ENCODE data around the gene BANP.
"Not testable (repeated sequence)": the region's sequence is repeated elsewhere in the genome, so short reads cannot be mapped to it uniquely, and the experiment has no call there.

BANP gene

GRCh38 chr16:87992142-87992541, 40.9 kb downstream of the BANP start:
- not testable (repeated sequence) for H3K4me1 ChIP-seq (ENCODE audit: control insufficient read depth in 1 of 2, insufficient read depth in 2 of 2, low read length in 2 of 2); H3K27ac ChIP-seq (ENCODE audit: low read depth, low read length); H3K9ac ChIP-seq (ENCODE audit: low read depth in 1 of 2, low read length in 2 of 2); H3K27me3 ChIP-seq (ENCODE audit: control insufficient read depth in 1 of 2, insufficient read depth in 2 of 2, low read length in 2 of 2); H3K4me3 ChIP-seq (ENCODE audit: low read depth in 1 of 2, low read length in 2 of 2); H3K9me3 ChIP-seq (ENCODE audit: control insufficient read depth in 1 of 2, low read length in 2 of 2)
- H3K36me3 ChIP-seq (ENCODE audit: control insufficient read depth in 1 of 2, insufficient read depth in 2 of 2, low read length in 2 of 2) = peaks cover 0 to 25% of the 10 kb centered on the region in 2 donors

GRCh38 chr16:87993901-87994300, 42.7 kb downstream of the BANP start:
- Histone ChIP-seq H3K9me3 (ENCODE audit: control insufficient read depth in 1 of 2, low read length in 2 of 2) (no peaks in the 10 kb centered on the region), H3K27me3 (ENCODE audit: control insufficient read depth in 1 of 2, insufficient read depth in 2 of 2, low read length in 2 of 2) (no peaks in the 10 kb centered on the region), H3K36me3 (ENCODE audit: control insufficient read depth in 1 of 2, insufficient read depth in 2 of 2, low read length in 2 of 2) (peaks cover 0 to 35% of the 10 kb centered on the region in 2 donors), H3K27ac (ENCODE audit: low read depth, low read length) (no peak overlapping the region), H3K4me1 (ENCODE audit: control insufficient read depth in 1 of 2, insufficient read depth in 2 of 2, low read length in 2 of 2) (no peaks in the 10 kb centered on the region), H3K4me3 (ENCODE audit: low read depth in 1 of 2, low read length in 2 of 2) (no peak overlapping the region), H3K9ac (ENCODE audit: low read depth in 1 of 2, low read length in 2 of 2) (no peak overlapping the region)

GRCh38 chr16:87995644-87996043, 44.4 kb downstream of the BANP start:
- H3K9me3 ChIP-seq (ENCODE audit: control insufficient read depth in 1 of 2, low read length in 2 of 2) = no peaks in the 10 kb centered on the region
- H3K27me3 ChIP-seq (ENCODE audit: control insufficient read depth in 1 of 2, insufficient read depth in 2 of 2, low read length in 2 of 2) = no peaks in the 10 kb centered on the region
- no peak overlapping the region for H3K9ac ChIP-seq (ENCODE audit: low read depth in 1 of 2, low read length in 2 of 2)
- no peak overlapping the region for H3K27ac ChIP-seq (ENCODE audit: low read depth, low read length)
- H3K4me1 ChIP-seq (ENCODE audit: control insufficient read depth in 1 of 2, insufficient read depth in 2 of 2, low read length in 2 of 2) = no peaks in the 10 kb centered on the region
- H3K36me3 ChIP-seq (ENCODE audit: control insufficient read depth in 1 of 2, insufficient read depth in 2 of 2, low read length in 2 of 2) = peaks cover 0 to 35% of the 10 kb centered on the region in 2 donors
- H3K4me3 ChIP-seq (ENCODE audit: low read depth in 1 of 2, low read length in 2 of 2) = no peak overlapping the region

- H3K36me3 ChIP-seq (ENCODE audit: control insufficient read depth in 1 of 2, insufficient read depth in 2 of 2, low read length in 2 of 2) = peaks cover 0 to 42% of the 10 kb centered on the region in 2 donors
- no peaks in the 10 kb centered on the region for H3K9me3 ChIP-seq (ENCODE audit: control insufficient read depth in 1 of 2, low read length in 2 of 2)
- H3K9ac ChIP-seq (ENCODE audit: low read depth in 1 of 2, low read length in 2 of 2) = no peak overlapping the region
- H3K4me1 ChIP-seq (ENCODE audit: control insufficient read depth in 1 of 2, insufficient read depth in 2 of 2, low read length in 2 of 2) = no peaks in the 10 kb centered on the region
- no peaks in the 10 kb centered on the region for H3K27me3 ChIP-seq (ENCODE audit: control insufficient read depth in 1 of 2, insufficient read depth in 2 of 2, low read length in 2 of 2)
- no peak overlapping the region for H3K4me3 ChIP-seq (ENCODE audit: low read depth in 1 of 2, low read length in 2 of 2)
- H3K27ac ChIP-seq (ENCODE audit: low read depth, low read length) = no peak overlapping the region
These were observed 46.0 kb downstream of the BANP start for GRCh38 chr16:87996962-87997880.

GRCh38 chr16:87998184-87998793, 47.1 kb downstream of the BANP start:
- not testable (repeated sequence) for H3K4me3 ChIP-seq (ENCODE audit: low read depth in 1 of 2, low read length in 2 of 2); H3K27ac ChIP-seq (ENCODE audit: low read depth, low read length); H3K9ac ChIP-seq (ENCODE audit: low read depth in 1 of 2, low read length in 2 of 2); H3K27me3 ChIP-seq (ENCODE audit: control insufficient read depth in 1 of 2, insufficient read depth in 2 of 2, low read length in 2 of 2); H3K9me3 ChIP-seq (ENCODE audit: control insufficient read depth in 1 of 2, low read length in 2 of 2); H3K4me1 ChIP-seq (ENCODE audit: control insufficient read depth in 1 of 2, insufficient read depth in 2 of 2, low read length in 2 of 2)
- H3K36me3 ChIP-seq (ENCODE audit: control insufficient read depth in 1 of 2, insufficient read depth in 2 of 2, low read length in 2 of 2) = peaks cover 0 to 41% of the 10 kb centered on the region in 2 donors

- not testable (repeated sequence) for H3K4me1 ChIP-seq (ENCODE audit: control insufficient read depth in 1 of 2, insufficient read depth in 2 of 2, low read length in 2 of 2); H3K27ac ChIP-seq (ENCODE audit: low read depth, low read length); H3K4me3 ChIP-seq (ENCODE audit: low read depth in 1 of 2, low read length in 2 of 2); H3K9me3 ChIP-seq (ENCODE audit: control insufficient read depth in 1 of 2, low read length in 2 of 2); H3K9ac ChIP-seq (ENCODE audit: low read depth in 1 of 2, low read length in 2 of 2); H3K27me3 ChIP-seq (ENCODE audit: control insufficient read depth in 1 of 2, insufficient read depth in 2 of 2, low read length in 2 of 2)
- H3K36me3 ChIP-seq (ENCODE audit: control insufficient read depth in 1 of 2, insufficient read depth in 2 of 2, low read length in 2 of 2) = peaks cover 0 to 41% of the 10 kb centered on the region in 2 donors
These were observed 47.8 kb downstream of the BANP start for GRCh38 chr16:87998992-87999391.

GRCh38 chr16:88002211-88002610, 51.0 kb downstream of the BANP start:
- no peak overlapping the region for H3K9ac ChIP-seq (ENCODE audit: low read depth in 1 of 2, low read length in 2 of 2)
- no peak overlapping the region for H3K4me3 ChIP-seq (ENCODE audit: low read depth in 1 of 2, low read length in 2 of 2)
- H3K4me1 ChIP-seq (ENCODE audit: control insufficient read depth in 1 of 2, insufficient read depth in 2 of 2, low read length in 2 of 2) = no peaks in the 10 kb centered on the region
- H3K27me3 ChIP-seq (ENCODE audit: control insufficient read depth in 1 of 2, insufficient read depth in 2 of 2, low read length in 2 of 2) = no peaks in the 10 kb centered on the region
- no peaks in the 10 kb centered on the region for H3K9me3 ChIP-seq (ENCODE audit: control insufficient read depth in 1 of 2, low read length in 2 of 2)
- H3K36me3 ChIP-seq (ENCODE audit: control insufficient read depth in 1 of 2, insufficient read depth in 2 of 2, low read length in 2 of 2) = peaks cover 8 to 49% of the 10 kb centered on the region in 2 donors
- no peak overlapping the region for H3K27ac ChIP-seq (ENCODE audit: low read depth, low read length)

GRCh38 chr16:88002749-88003148, 51.5 kb downstream of the BANP start:
- Histone ChIP-seq H3K4me3 (ENCODE audit: low read depth in 1 of 2, low read length in 2 of 2) (no peak overlapping the region), H3K4me1 (ENCODE audit: control insufficient read depth in 1 of 2, insufficient read depth in 2 of 2, low read length in 2 of 2) (no peaks in the 10 kb centered on the region), H3K9me3 (ENCODE audit: control insufficient read depth in 1 of 2, low read length in 2 of 2) (no peaks in the 10 kb centered on the region), H3K36me3 (ENCODE audit: control insufficient read depth in 1 of 2, insufficient read depth in 2 of 2, low read length in 2 of 2) (peaks cover 8 to 53% of the 10 kb centered on the region in 2 donors), H3K27ac (ENCODE audit: low read depth, low read length) (no peak overlapping the region), H3K9ac (ENCODE audit: low read depth in 1 of 2, low read length in 2 of 2) (no peak overlapping the region), H3K27me3 (ENCODE audit: control insufficient read depth in 1 of 2, insufficient read depth in 2 of 2, low read length in 2 of 2) (no peaks in the 10 kb centered on the region)

- Histone ChIP-seq H3K27me3 (ENCODE audit: control insufficient read depth in 1 of 2, insufficient read depth in 2 of 2, low read length in 2 of 2) (no peaks in the 10 kb centered on the region), H3K36me3 (ENCODE audit: control insufficient read depth in 1 of 2, insufficient read depth in 2 of 2, low read length in 2 of 2) (peaks cover 8 to 53% of the 10 kb centered on the region in 2 donors), H3K4me3 (ENCODE audit: low read depth in 1 of 2, low read length in 2 of 2) (no peak overlapping the region), H3K9ac (ENCODE audit: low read depth in 1 of 2, low read length in 2 of 2) (no peak overlapping the region), H3K4me1 (ENCODE audit: control insufficient read depth in 1 of 2, insufficient read depth in 2 of 2, low read length in 2 of 2) (no peaks in the 10 kb centered on the region), H3K27ac (ENCODE audit: low read depth, low read length) (no peak overlapping the region), H3K9me3 (ENCODE audit: control insufficient read depth in 1 of 2, low read length in 2 of 2) (no peaks in the 10 kb centered on the region)
These were observed 52.1 kb downstream of the BANP start for GRCh38 chr16:88003316-88003715.

- Histone ChIP-seq H3K36me3 (ENCODE audit: control insufficient read depth in 1 of 2, insufficient read depth in 2 of 2, low read length in 2 of 2) (peaks cover 8 to 53% of the 10 kb centered on the region in 2 donors), H3K9me3 (ENCODE audit: control insufficient read depth in 1 of 2, low read length in 2 of 2) (no peaks in the 10 kb centered on the region), H3K9ac (ENCODE audit: low read depth in 1 of 2, low read length in 2 of 2) (no peak overlapping the region), H3K4me1 (ENCODE audit: control insufficient read depth in 1 of 2, insufficient read depth in 2 of 2, low read length in 2 of 2) (no peaks in the 10 kb centered on the region), H3K27ac (ENCODE audit: low read depth, low read length) (no peak overlapping the region), H3K4me3 (ENCODE audit: low read depth in 1 of 2, low read length in 2 of 2) (no peak overlapping the region), H3K27me3 (ENCODE audit: control insufficient read depth in 1 of 2, insufficient read depth in 2 of 2, low read length in 2 of 2) (no peaks in the 10 kb centered on the region)
These were observed 52.5 kb downstream of the BANP start for GRCh38 chr16:88003736-88004135.
